B cell (primary cell): ENCODE data around the gene RALB.

Experiments used
- CTCF ChIP-seq: fragments of 200-600 bp; IDR thresholded peaks from one replicate; pipeline ENCODE4 v1.8.0; 2022; ENCODE audit warnings: antibody characterized with exemption, mild to moderate bottlenecking
- EZH2 ChIP-seq: IDR thresholded peaks from 2 replicates; pipeline ENCODE4 v1.6.1; 2012; ENCODE audit warnings: borderline replicate concordance, low read depth, mild to moderate bottlenecking, moderate library complexity, low read length; ENCODE audit not compliant: insufficient read depth, poor library complexity, severe bottlenecking

GRCh38 chr2:120334068-120334467 lies 81.4 kb downstream of the RALB start:
- TF ChIP-seq EZH2: no peak
- no peak for TF ChIP-seq CTCF
